ENCODE data around the gene ARG2. TPM values are rescaled to one million over a fixed set of nuclear protein-coding genes. Genes with fewer than 3 reads are reported as not detected.

Gene ARG2
- total and polyA plus RNA-seq, 10 of the 15 experiments (the other 5 are each of a cell fraction or from before 2014, with no cell fraction given) = 0.48 to 7.8 (median 1.1) TPM

DNA sequence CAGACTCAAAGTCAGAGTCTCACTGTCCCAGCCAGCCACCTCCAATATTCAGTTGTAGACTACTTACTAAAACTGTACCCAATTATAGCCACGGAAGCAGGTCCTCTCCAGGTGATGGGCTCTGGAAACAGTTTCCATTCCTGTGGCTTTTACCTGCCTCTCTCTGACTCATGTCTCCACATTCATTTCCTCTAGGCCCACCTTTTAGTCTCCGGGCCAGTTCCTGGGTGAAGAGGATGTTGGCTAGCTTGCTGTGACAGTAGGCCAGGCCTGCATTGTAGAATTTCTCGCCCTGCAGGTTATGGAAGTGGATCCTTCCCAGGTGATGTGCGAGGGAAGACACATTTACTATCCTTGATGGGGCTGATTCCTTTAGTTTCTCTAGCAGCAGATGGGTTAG is 70.3 kb downstream of the ARG2 start:
- intact Hi-C loops (cut with micrococcal nuclease; ENCODE audit: unreplicated experiment) (no loop called here), in situ Hi-C loops (cut with MboI) (no loop called here)
- TF ChIP-seq SREBF1 (IDR thresholded peaks at IDR 0.05; ENCODE audit: low read length) = no peak
- TF ChIP-seq, protein P1, sequence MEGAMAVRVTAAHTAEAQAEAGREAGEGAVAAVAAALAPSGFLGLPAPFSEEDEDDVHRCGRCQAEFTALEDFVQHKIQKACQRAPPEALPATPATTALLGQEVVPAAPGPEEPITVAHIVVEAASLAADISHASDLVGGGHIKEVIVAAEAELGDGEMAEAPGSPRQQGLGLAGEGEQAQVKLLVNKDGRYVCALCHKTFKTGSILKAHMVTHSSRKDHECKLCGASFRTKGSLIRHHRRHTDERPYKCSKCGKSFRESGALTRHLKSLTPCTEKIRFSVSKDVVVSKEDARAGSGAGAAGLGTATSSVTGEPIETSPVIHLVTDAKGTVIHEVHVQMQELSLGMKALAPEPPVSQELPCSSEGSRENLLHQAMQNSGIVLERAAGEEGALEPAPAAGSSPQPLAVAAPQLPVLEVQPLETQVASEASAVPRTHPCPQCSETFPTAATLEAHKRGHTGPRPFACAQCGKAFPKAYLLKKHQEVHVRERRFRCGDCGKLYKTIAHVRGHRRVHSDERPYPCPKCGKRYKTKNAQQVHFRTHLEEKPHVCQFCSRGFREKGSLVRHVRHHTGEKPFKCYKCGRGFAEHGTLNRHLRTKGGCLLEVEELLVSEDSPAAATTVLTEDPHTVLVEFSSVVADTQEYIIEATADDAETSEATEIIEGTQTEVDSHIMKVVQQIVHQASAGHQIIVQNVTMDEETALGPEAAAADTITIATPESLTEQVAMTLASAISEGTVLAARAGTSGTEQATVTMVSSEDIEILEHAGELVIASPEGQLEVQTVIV (IDR thresholded peaks at IDR 0.05; ENCODE audit: borderline replicate concordance, partially characterized antibody) = no peak
- TF ChIP-seq SIN3A (IDR thresholded peaks at IDR 0.05; ENCODE audit: low read depth, low read length) = no peak
- TF ChIP-seq, protein P2, sequence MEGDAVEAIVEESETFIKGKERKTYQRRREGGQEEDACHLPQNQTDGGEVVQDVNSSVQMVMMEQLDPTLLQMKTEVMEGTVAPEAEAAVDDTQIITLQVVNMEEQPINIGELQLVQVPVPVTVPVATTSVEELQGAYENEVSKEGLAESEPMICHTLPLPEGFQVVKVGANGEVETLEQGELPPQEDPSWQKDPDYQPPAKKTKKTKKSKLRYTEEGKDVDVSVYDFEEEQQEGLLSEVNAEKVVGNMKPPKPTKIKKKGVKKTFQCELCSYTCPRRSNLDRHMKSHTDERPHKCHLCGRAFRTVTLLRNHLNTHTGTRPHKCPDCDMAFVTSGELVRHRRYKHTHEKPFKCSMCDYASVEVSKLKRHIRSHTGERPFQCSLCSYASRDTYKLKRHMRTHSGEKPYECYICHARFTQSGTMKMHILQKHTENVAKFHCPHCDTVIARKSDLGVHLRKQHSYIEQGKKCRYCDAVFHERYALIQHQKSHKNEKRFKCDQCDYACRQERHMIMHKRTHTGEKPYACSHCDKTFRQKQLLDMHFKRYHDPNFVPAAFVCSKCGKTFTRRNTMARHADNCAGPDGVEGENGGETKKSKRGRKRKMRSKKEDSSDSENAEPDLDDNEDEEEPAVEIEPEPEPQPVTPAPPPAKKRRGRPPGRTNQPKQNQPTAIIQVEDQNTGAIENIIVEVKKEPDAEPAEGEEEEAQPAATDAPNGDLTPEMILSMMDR (IDR thresholded peaks at IDR 0.05 in 2 of 3, conservative IDR thresholded peaks at IDR 0.05 in 1 of 3; ENCODE audit: control insufficient read depth in 2 of 3, extremely low read depth in 1 of 3, insufficient read depth in 1 of 3, low read depth in 3 of 3, low read length in 3 of 3) = no peak
- TF ChIP-seq GABPA (IDR thresholded peaks at IDR 0.05; ENCODE audit: low read depth) = no peak
- no peak for TF ChIP-seq MYB (IDR thresholded peaks at IDR 0.05; ENCODE audit: borderline replicate concordance, low read depth, low read length)
- TF ChIP-seq HDAC6 (IDR thresholded peaks at IDR 0.05; ENCODE audit: unreplicated experiment) = no peak
- no peak for TF ChIP-seq FOS (IDR thresholded peaks at IDR 0.05; ENCODE audit: borderline replicate concordance, extremely low read depth, insufficient read length)
- no peak for TF ChIP-seq RAD51 (IDR thresholded peaks at IDR 0.05)
- TF ChIP-seq BHLHE40 (IDR thresholded peaks at IDR 0.05; ENCODE audit: borderline replicate concordance in 1 of 2, low read depth in 2 of 2, low read length in 1 of 2) = no peak
- no peak for TF ChIP-seq MEF2B (IDR thresholded peaks at IDR 0.05; ENCODE audit: partially characterized antibody, poor library complexity, severe bottlenecking)
- TF ChIP-seq, protein P3, sequence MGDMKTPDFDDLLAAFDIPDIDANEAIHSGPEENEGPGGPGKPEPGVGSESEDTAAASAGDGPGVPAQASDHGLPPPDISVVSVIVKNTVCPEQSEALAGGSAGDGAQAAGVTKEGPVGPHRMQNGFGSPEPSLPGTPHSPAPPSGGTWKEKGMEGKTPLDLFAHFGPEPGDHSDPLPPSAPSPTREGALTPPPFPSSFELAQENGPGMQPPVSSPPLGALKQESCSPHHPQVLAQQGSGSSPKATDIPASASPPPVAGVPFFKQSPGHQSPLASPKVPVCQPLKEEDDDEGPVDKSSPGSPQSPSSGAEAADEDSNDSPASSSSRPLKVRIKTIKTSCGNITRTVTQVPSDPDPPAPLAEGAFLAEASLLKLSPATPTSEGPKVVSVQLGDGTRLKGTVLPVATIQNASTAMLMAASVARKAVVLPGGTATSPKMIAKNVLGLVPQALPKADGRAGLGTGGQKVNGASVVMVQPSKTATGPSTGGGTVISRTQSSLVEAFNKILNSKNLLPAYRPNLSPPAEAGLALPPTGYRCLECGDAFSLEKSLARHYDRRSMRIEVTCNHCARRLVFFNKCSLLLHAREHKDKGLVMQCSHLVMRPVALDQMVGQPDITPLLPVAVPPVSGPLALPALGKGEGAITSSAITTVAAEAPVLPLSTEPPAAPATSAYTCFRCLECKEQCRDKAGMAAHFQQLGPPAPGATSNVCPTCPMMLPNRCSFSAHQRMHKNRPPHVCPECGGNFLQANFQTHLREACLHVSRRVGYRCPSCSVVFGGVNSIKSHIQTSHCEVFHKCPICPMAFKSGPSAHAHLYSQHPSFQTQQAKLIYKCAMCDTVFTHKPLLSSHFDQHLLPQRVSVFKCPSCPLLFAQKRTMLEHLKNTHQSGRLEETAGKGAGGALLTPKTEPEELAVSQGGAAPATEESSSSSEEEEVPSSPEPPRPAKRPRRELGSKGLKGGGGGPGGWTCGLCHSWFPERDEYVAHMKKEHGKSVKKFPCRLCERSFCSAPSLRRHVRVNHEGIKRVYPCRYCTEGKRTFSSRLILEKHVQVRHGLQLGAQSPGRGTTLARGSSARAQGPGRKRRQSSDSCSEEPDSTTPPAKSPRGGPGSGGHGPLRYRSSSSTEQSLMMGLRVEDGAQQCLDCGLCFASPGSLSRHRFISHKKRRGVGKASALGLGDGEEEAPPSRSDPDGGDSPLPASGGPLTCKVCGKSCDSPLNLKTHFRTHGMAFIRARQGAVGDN (IDR thresholded peaks at IDR 0.05) = no peak
- TF ChIP-seq, protein P4, sequence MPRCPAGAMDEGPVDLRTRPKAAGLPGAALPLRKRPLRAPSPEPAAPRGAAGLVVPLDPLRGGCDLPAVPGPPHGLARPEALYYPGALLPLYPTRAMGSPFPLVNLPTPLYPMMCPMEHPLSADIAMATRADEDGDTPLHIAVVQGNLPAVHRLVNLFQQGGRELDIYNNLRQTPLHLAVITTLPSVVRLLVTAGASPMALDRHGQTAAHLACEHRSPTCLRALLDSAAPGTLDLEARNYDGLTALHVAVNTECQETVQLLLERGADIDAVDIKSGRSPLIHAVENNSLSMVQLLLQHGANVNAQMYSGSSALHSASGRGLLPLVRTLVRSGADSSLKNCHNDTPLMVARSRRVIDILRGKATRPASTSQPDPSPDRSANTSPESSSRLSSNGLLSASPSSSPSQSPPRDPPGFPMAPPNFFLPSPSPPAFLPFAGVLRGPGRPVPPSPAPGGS (IDR thresholded peaks at IDR 0.05; ENCODE audit: borderline replicate concordance, insufficient read depth, low read depth, low read length, poor library complexity, severe bottlenecking) = no peak
- ChIA-PET RAD21 (ENCODE audit: unreplicated experiment) (no interaction called here), POLR2A (interaction anchor here (6.3 to 7.9 kb wide), 2 partner anchors 8 to 16 kb away, joined by 62 to 71 read pairs; partner anchors contain the start of gene VTI1B), CTCF (interaction anchor here (6.3 kb wide), 1 partner anchor 70 kb away, joined by 49 read pairs; the partner anchor contains the start of gene ARG2), SMC1A (ENCODE audit: uncharacterized antibody, unreplicated experiment) (interaction anchor here (1.3 kb wide), 1 partner anchor 14 kb away, joined by 3 read pairs; no protein-coding TSS in a partner anchor)
- no peaks in the 10 kb centered on the region for H3K27me3 ChIP-seq (replicated peaks in 1 of 2; ENCODE audit: control insufficient read depth in 2 of 2, insufficient read depth in 2 of 2, low read length in 1 of 2)
- no TSS peak for BruUV-seq (replicated peaks)
- H3K27ac ChIP-seq (ENCODE audit: control insufficient read depth, insufficient read depth) = no peak overlapping the region
- 100% methylated on average over 4 of the region's 4 CpGs for WGBS (ENCODE audit: insufficient coverage, insufficient replicate concordance, low lambda C conversion rate, missing lambda C conversion rate)
- H3K4me3 ChIP-seq = no peak overlapping the region
- H3K4me2 ChIP-seq (ENCODE audit: control insufficient read depth, insufficient read depth) = no peak overlapping the region
- no peak for FAIRE-seq
- no peak for ATAC-seq
- H4K20me1 ChIP-seq (ENCODE audit: control insufficient read depth, insufficient read depth) = no peaks in the 10 kb centered on the region
- no peaks in the 10 kb centered on the region for H3K4me1 ChIP-seq (ENCODE audit: control insufficient read depth, insufficient read depth, low read length)
- H2AFZ ChIP-seq (ENCODE audit: control insufficient read depth, low read depth, low read length) = no peak overlapping the region
- no peak for DNase-seq (ENCODE audit: low read depth, low spot score)
- peaks cover 18% of the 10 kb centered on the region for H3K79me2 ChIP-seq (ENCODE audit: control insufficient read depth, insufficient read depth, low read length)
- H3K9me3 ChIP-seq (replicated peaks; ENCODE audit: control insufficient read depth, insufficient read depth, low read length) = no peaks in the 10 kb centered on the region; the same call in 2 of the 3 replicates
- H3K9ac ChIP-seq (ENCODE audit: control insufficient read depth, insufficient read depth, low read length) = no peak overlapping the region
- H3K36me3 ChIP-seq (ENCODE audit: control insufficient read depth in 2 of 2, insufficient read depth in 2 of 2, low read length in 1 of 2) = peaks cover 9 to 53% of the 10 kb centered on the region in 2 experiments
